AG09309 (cell line): ENCODE measurements around the gene ESR1.

Experiments used
- DNase-seq: peaks from one replicate; pipeline ENCODE4 v3.0.0-alpha.2; 2010; ENCODE audit warnings: low read depth
- H3K4me3 ChIP-seq: 2 replicates; pipeline ENCODE4 v1.5.1; 2011; ENCODE audit warnings: mild to moderate bottlenecking, low read depth, low read length, moderate library complexity; ENCODE audit not compliant: control insufficient read depth
- TF ChIP-seq, protein P1 (sequence below): IDR thresholded peaks from 2 replicates; pipeline ENCODE4 v1.5.1; 2011; ENCODE audit warnings: mild to moderate bottlenecking, low read depth, low read length, inconsistent platforms; ENCODE audit not compliant: insufficient read depth, control insufficient read depth; ENCODE audit errors: missing control alignments

ESR1 gene

GRCh38 chr6:151811081-151811480 is 3.6 kb downstream of the ESR1 start:
- no peak for DNase-seq
- H3K4me3 ChIP-seq, result no peak overlapping the region
- TF ChIP-seq, protein P1, sequence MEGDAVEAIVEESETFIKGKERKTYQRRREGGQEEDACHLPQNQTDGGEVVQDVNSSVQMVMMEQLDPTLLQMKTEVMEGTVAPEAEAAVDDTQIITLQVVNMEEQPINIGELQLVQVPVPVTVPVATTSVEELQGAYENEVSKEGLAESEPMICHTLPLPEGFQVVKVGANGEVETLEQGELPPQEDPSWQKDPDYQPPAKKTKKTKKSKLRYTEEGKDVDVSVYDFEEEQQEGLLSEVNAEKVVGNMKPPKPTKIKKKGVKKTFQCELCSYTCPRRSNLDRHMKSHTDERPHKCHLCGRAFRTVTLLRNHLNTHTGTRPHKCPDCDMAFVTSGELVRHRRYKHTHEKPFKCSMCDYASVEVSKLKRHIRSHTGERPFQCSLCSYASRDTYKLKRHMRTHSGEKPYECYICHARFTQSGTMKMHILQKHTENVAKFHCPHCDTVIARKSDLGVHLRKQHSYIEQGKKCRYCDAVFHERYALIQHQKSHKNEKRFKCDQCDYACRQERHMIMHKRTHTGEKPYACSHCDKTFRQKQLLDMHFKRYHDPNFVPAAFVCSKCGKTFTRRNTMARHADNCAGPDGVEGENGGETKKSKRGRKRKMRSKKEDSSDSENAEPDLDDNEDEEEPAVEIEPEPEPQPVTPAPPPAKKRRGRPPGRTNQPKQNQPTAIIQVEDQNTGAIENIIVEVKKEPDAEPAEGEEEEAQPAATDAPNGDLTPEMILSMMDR, result no peak

DNA sequence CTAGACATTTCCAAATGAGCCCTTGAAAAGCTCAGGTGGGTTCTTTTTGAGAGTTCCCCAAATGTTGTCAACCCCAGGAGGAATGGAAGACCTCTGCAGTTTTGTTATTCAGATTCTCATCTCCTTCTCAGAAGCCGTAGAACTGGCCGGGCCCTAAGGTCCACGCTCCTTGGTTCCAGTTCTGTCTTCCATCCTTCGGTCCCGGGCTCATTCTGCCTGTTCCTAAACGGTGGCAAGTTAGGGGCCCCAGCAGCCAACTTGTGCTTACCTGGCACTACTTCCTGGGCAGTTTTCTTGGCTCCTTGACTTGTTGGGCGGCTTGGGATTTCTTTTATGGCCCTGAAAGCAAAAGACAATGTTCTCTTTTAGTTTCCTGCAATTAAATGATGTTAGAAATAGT is 6.4 kb downstream of the ESR1 start:
- DNase-seq, result no peak
- no peak overlapping the region for H3K4me3 ChIP-seq
- TF ChIP-seq, protein P1, result no peak

GRCh38 chr6:151814614-151815013 is 7.1 kb downstream of the ESR1 start:
- H3K4me3 ChIP-seq, result no peak overlapping the region
- TF ChIP-seq, protein P1, result no peak
- no peak for DNase-seq

- TF ChIP-seq, protein P1, result no peak
- no peak overlapping the region for H3K4me3 ChIP-seq
- DNase-seq, result no peak
These were observed 15.0 kb downstream of the ESR1 start for GRCh38 chr6:151822252-151823111.

DNA sequence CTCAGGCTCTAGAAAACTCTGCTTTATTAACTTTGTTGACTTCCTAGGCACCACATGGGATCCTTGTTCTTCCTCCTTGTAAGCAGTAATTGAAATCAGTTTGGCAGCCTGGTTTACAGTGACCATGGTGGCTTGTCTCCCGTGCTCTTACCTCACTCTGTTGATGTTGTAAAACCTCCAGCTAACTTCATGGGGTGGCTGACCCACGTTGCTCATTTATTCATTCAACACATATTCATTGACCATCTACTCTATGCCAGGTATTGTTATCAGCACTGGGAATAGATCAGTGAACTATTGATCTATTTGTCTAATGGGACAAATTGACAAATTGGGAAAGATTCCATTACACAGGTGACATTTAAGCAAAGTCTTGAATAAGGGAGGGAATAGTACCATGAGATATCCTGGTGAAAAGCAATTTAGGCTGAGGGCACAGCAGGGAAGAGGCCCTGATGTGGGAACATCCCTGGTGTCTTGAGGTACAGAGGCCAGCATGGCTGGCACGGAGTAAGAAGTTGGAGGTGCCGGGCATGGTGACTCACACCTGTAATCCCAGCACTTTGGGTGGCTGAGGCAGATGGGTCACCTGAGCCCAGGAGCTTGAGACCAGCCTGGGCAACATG is 19.1 kb downstream of the ESR1 start:
- TF ChIP-seq, protein P1, result no peak
- DNase-seq, result no peak
- H3K4me3 ChIP-seq, result no peak overlapping the region

DNA sequence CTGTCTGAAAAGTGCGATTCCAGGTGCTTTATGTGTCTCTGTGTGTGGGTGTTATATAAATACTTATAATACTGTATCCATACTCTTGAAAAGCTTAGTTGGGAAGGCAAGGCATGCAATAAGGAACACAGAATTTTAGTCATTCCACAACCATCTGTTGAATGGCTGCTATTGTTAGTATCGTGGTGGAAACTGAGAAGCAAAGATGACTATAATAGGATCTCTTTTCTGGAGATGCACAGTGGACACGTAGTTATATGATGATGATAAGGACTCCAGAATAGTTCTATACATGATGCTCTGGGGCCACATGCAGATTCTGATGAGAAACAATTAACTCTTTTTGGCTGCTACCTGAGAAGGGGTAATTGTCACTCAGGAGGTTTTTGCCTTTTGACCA is 25.2 kb downstream of the ESR1 start:
- TF ChIP-seq, protein P1, result no peak
- no peak overlapping the region for H3K4me3 ChIP-seq
- no peak for DNase-seq
